GM18526 (cell line): ENCODE data around the gene DLL1.

Experiments used
- POLR2A ChIP-seq: IDR thresholded peaks from 3 replicates; pipeline ENCODE4 v1.6.1; 2011; ENCODE audit not compliant: insufficient read length; ENCODE audit errors: extremely low read depth

Gene DLL1

GRCh38 chr6:170249817-170250216 is 41.1 kb downstream of the DLL1 start:
- TF ChIP-seq POLR2A = no peak

GRCh38 chr6:170248861-170249600 is 41.8 kb downstream of the DLL1 start:
- TF ChIP-seq POLR2A = no peak

GRCh38 chr6:170248111-170248805 is 42.6 kb downstream of the DLL1 start:
- TF ChIP-seq POLR2A = no peak

GRCh38 chr6:170247178-170247701 is 43.6 kb downstream of the DLL1 start:
- TF ChIP-seq POLR2A = no peak

DNA sequence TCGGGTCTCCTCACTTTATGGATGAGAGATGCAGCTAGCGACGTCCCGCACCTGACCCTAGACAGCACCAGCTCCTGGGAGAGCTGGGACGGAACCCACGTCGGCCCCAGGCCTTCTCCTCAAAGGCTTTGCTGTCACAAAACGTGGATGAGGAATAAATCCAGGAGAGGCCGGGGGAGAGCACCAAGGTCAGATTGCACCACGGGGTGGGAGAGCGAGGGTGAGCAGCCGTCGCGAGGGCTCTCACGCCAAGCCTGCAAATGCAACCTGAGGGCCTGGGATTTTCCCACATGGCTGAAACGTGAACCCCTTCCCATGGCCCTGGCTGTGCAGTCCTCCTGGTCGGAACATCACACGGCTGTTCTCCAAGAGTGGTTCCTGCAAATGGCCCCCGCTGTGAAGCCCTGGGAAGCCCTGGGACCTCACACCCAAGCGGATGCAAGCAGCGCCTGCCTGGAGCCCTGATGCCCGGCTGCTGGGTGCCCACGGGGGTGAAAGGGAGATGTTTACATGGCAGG is 45.3 kb downstream of the DLL1 start:
- no peak for TF ChIP-seq POLR2A

DNA sequence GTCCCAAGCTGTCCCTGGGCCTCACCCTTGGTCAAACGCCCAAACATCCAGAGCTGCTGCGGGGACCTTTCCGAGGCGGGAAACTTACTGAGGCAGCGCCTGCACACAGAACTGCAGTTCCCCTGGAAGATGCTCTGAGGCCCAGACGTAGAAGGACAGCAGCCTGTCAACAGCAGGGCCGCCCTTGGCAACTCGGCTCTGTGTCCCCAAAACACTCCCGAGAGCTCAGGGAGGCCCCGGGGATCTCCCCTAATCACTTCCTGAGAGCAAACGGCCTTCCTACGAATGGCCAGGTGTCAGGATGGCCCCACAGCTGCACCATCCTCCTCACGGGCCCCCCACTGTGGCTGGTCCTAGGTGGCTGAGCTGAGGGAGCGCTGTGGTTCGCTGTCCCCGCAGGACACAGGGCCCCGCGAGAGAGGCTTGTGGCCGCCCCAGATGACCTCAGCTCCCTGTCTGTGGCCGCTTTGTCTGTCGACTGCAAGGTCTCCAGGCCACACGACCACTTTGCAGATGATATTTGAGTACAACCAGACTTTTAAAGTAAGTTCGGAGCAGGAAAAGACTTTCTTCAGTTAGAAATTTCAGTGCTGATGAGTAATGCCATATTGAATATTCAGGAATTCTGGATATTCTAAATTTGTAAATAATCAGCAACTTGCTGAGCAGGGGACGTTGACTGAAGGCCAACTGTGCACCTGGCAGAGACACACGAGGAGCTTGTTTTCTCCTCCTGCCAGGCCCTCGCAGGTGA is 46.0 kb downstream of the DLL1 start:
- TF ChIP-seq POLR2A = no peak

DNA sequence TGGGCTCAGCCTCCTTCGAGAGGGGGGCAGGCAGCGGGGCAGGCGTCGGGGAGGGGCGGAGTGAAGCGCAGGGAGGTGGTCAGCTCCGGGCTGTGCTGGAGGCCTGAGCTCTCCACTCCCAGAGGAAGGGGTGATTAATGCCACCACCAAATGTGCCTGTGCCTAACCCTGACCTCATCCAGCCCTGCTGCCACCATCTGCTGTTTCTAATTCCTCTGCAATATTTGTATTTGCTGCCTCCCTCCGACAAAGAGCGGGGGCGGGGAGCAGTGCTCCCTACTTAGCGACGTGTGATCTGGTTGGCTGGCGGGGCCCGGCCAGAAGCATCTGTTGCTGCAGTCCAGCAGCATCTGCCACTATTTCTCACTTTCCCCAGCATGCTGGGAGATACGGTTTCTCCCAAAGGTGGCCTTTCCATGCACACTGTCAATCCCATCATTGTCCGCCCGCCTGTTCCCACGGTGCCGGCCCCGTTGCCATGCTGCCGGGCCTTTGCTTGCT is 47.0 kb downstream of the DLL1 start:
- TF ChIP-seq POLR2A = no peak

- TF ChIP-seq POLR2A = no peak
Measured at GRCh38 chr6:170243386-170243785, 47.5 kb downstream of the DLL1 start.

- no peak for TF ChIP-seq POLR2A
Measured at GRCh38 chr6:170238741-170239565, 51.9 kb downstream of the DLL1 start.

DNA sequence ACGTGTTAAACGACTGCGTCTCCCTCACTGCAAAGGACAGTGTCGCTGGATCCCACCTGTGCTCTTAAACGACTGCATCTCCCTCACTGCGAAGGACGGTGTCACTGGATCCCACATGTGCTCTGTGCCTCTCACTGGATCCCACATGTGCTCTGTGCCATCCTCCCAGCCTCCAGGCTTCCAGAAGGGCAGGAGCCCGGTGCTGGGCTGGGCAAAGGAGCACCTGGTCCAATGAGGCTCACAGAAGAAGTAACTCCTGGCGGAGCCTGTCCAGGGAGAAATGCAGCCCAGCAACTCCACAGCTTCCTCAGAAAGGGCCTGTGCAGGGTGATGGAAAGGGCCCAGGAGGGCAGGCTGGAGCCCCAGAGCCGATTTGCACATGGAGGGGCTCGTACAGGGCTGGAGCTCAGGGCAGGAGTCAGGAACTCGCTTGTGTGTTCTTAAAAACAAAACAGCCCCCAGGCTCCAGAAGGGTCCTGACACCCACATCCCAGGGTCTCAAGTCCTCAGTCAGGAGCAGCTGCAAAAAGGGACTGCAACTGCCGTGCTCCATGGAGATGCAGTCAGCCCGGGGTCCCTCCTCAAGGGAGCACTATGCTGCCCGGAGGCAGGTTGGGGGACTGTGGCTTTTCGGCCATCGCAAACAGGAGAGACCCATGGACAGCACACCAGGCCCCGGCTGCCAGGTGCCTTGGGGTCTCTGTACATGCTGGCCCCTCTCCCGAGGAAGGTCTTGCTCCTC is 52.7 kb downstream of the DLL1 start:
- no peak for TF ChIP-seq POLR2A

GRCh38 chr6:170236131-170236836 is 54.6 kb downstream of the DLL1 start:
- TF ChIP-seq POLR2A = no peak

DNA sequence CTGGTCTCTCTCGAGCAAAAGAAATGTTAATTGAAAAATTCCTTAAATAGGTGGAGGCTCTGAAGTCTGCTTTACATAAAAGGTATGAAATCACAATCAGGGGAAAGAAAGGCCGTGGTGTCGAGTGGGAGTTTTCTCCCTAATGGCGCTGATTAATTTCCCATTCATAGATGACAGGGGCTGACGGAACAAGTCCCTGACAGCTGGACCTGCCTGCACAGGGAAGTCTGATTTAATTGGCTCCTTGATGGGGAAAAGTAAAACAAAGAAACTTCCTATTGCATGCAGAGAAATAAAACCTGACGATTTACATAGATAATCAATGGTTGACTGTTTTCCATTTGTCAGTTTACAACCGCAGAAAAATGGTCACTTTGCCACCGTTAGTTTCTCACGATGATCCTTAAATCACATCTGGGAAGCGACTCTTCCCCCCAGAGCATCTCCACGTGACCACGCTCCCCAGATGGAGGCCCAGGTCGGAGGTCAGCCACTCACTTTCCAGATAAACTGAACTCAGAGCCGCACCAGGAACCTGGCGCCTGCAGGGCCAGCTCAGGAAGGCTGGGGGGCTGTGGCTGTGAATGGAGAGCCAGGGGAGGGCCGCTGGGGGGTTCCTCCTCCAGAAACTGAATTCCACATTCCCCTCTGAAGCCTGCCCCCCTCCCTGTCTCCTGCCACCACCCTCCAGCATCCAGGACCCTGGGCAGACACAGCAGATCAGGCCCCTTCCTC is 55.3 kb downstream of the DLL1 start:
- TF ChIP-seq POLR2A = no peak

- no peak for TF ChIP-seq POLR2A
Measured at GRCh38 chr6:170234419-170234818, 56.5 kb downstream of the DLL1 start.
